GM12872 (cell line): ENCODE results near the gene PTPRD.

Experiments used
- CTCF ChIP-seq: IDR thresholded peaks from 3 replicates; pipeline ENCODE4 v1.5.1; 2011; ENCODE audit warnings: low read depth, mild to moderate bottlenecking, low read length, moderate library complexity; ENCODE audit not compliant: insufficient read depth

The PTPRD gene

GRCh38 chr9:9992936-9993335 is 619.9 kb downstream of the PTPRD start:
- TF ChIP-seq CTCF, result no peak

- no peak for TF ChIP-seq CTCF
Measured at GRCh38 chr9:9973062-9973461, 639.7 kb downstream of the PTPRD start.

GRCh38 chr9:9970514-9970913 is 642.3 kb downstream of the PTPRD start:
- TF ChIP-seq CTCF, result no peak

GRCh38 chr9:9963841-9964240 is 649.0 kb downstream of the PTPRD start:
- TF ChIP-seq CTCF, result no peak

- no peak for TF ChIP-seq CTCF
Measured at GRCh38 chr9:9961934-9962333, 650.9 kb downstream of the PTPRD start.

- TF ChIP-seq CTCF, result no peak
Measured at GRCh38 chr9:9961487-9961886, 651.3 kb downstream of the PTPRD start.

- TF ChIP-seq CTCF, result no peak
Measured at GRCh38 chr9:9951556-9952160, 661.1 kb downstream of the PTPRD start.
